Spleen (tissue), 7 donors: ENCODE measurements around the gene ZNF547.

Experiments
- POLR2A ChIP-seq, 3 donors: fragments of 450-650 bp; IDR thresholded peaks; one replicate each; pipeline ENCODE4 v1.5.1; 2017; ENCODE audit warnings: antibody characterized with exemption in 3 of 3, mild to moderate bottlenecking in 1 of 3
- TF ChIP-seq, protein P1 (sequence below), 11 experiments: fragments of 200-600 bp in 7 of 11; fragments of 450-650 bp in 4 of 11; sonication (generic) in 4 of 11; IDR thresholded peaks in 8 of 11; conservative IDR thresholded peaks in 3 of 11; 1 replicate in 7 of 11; 2 replicates in 4 of 11; pipeline versions ENCODE4 v1.4.0 to v1.8.0; 2016 to 2021; ENCODE audit warnings: antibody characterized with exemption in 11 of 11, inconsistent platforms in 4 of 11, mild to moderate bottlenecking in 1 of 11
- donor health status: DM: no; HTN: no; CAD: no; lungs with moderate emphysema.
- donor health status: DM: no; HTN: no; CAD: no.
- donor health status: DM: no; HTN: no; CAD: no.

DNA sequence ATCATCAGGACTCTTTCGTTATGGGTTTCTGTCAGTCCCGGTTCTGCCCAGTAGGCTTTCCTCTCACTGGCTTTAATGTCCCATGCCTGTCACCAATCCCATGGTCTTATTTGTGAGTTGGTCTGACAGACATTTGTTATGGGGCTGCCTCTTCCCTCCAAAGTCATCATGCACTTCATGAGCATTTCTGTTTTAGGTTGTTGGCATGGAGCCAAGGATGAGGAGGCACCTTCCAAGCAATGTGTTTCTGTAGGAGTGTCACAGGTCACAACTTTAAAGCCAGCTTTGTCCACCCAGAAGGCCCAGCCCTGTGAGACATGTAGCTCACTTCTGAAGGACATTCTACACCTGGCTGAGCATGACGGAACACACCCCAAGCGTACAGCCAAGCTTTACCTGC lies 56.1 kb downstream of the ZNF547 start:
- TF ChIP-seq, protein P1, sequence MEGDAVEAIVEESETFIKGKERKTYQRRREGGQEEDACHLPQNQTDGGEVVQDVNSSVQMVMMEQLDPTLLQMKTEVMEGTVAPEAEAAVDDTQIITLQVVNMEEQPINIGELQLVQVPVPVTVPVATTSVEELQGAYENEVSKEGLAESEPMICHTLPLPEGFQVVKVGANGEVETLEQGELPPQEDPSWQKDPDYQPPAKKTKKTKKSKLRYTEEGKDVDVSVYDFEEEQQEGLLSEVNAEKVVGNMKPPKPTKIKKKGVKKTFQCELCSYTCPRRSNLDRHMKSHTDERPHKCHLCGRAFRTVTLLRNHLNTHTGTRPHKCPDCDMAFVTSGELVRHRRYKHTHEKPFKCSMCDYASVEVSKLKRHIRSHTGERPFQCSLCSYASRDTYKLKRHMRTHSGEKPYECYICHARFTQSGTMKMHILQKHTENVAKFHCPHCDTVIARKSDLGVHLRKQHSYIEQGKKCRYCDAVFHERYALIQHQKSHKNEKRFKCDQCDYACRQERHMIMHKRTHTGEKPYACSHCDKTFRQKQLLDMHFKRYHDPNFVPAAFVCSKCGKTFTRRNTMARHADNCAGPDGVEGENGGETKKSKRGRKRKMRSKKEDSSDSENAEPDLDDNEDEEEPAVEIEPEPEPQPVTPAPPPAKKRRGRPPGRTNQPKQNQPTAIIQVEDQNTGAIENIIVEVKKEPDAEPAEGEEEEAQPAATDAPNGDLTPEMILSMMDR (IDR thresholded peaks at IDR 0.05 in 8 of 11, conservative IDR thresholded peaks at IDR 0.05 in 3 of 11) = no peak
- no peak for TF ChIP-seq POLR2A (IDR thresholded peaks at IDR 0.05)
